Mucosa of descending colon (tissue), 3 donors: ENCODE measurements around the gene CEP57. TPM values are rescaled to one million over a fixed set of nuclear protein-coding genes. Genes with fewer than 3 reads are reported as not detected.

Experiments
- ATAC-seq: fragments of 200-7000 bp; cut with Tn5 transposase; one replicate; pipeline ENCODE4 v1.9.1; 2020; ENCODE audit warnings: mild to moderate bottlenecking, moderate library complexity
- DNase-seq, 3 donors: peaks; one replicate each; pipeline ENCODE4 v3.0.0-alpha.2; 2020
- H3K36me3 ChIP-seq: fragments of 200-600 bp; one replicate; pipeline ENCODE4 v1.8.0; 2021; ENCODE audit warnings: low read depth, mild to moderate bottlenecking
- H3K4me1 ChIP-seq: fragments of 200-600 bp; one replicate; pipeline ENCODE4 v1.8.0; 2021; ENCODE audit warnings: low read depth, mild to moderate bottlenecking
- H3K4me3 ChIP-seq: fragments of 200-600 bp; one replicate; pipeline ENCODE4 v1.8.0; 2021; ENCODE audit warnings: mild to moderate bottlenecking
- H3K9me3 ChIP-seq: fragments of 200-600 bp; one replicate; pipeline ENCODE4 v1.8.0; 2021; ENCODE audit warnings: mild to moderate bottlenecking
- CTCF ChIP-seq: fragments of 200-600 bp; IDR thresholded peaks from one replicate; pipeline ENCODE4 v1.8.0; 2022; ENCODE audit warnings: antibody characterized with exemption, mild to moderate bottlenecking
- intact Hi-C, 2 donors: fragments of 100-400 bp; cut with DNase I in 1 of 2; cut with micrococcal nuclease in 1 of 2; formaldehyde crosslinking; loops; one replicate each; pipeline versions ENCODE4 v1.11.0 to v1.11.1; 2022; cut with DNase I, micrococcal nuclease
- total RNA-seq, 3 donors: library from RNA; stranded (reverse); fragmentation: NEBNext Ultra II Directional in 2 of 3; extraction: Animal tissue kit (Norgen Biotek cat#: 25700) in 2 of 3; gene quantifications; one replicate each; pipeline versions ENCODE4 v1.2.1 to v1.2.4, GENCODE V29; 2021 to 2023
- donor health status: DM: no; HTN: no; CAD: no; lungs with moderate emphysema.
- donor health status: DM: no; HTN: no; CAD: no.
- donor health status: DM: no; HTN: yes; CAD: no.

CEP57 gene
- total RNA-seq, 3 donors from 2014 or later = 29.7 to 35.1 (median 29.9) TPM

GRCh38 chr11:95832763-95833162, 42.5 kb downstream of the CEP57 start:
- DNase-seq = no peak
- no peaks in the 10 kb centered on the region for H3K36me3 ChIP-seq
- TF ChIP-seq CTCF = no peak
- H3K9me3 ChIP-seq = no peaks in the 10 kb centered on the region
- intact Hi-C loops = no loop called here
- H3K4me1 ChIP-seq = no peaks in the 10 kb centered on the region
- no peak overlapping the region for H3K4me3 ChIP-seq
- peak; percentile 66 for ATAC-seq

GRCh38 chr11:95833378-95833777, 43.1 kb downstream of the CEP57 start:
- no peaks in the 10 kb centered on the region for H3K36me3 ChIP-seq
- H3K4me3 ChIP-seq = no peak overlapping the region

GRCh38 chr11:95835351-95835750, 45.1 kb downstream of the CEP57 start:
- Histone ChIP-seq H3K4me3 (no peak overlapping the region), H3K36me3 (no peaks in the 10 kb centered on the region), H3K9me3 (no peaks in the 10 kb centered on the region), H3K4me1 (no peaks in the 10 kb centered on the region)
- DNase-seq (no peak), ATAC-seq (no peak)
- no peak for TF ChIP-seq CTCF
- intact Hi-C loops = loop anchor here in 1 of 2 donors (5.0 kb wide), 1 partner anchor 507 kb away; the partner anchor contains the start of gene MAML2

More at GRCh38 chr11:95833378-95833777, 43.1 kb downstream of the CEP57 start:
- intact Hi-C loops = no loop called here
- no peaks in the 10 kb centered on the region for H3K9me3 ChIP-seq
- TF ChIP-seq CTCF = no peak
- no peak for ATAC-seq
- H3K4me1 ChIP-seq = no peaks in the 10 kb centered on the region
- DNase-seq = no peak

- intact Hi-C loops = loop anchor here in 1 of 2 donors (5.0 kb wide), 1 partner anchor 506 kb away; the partner anchor contains the start of gene MAML2
- H3K4me1 ChIP-seq = no peaks in the 10 kb centered on the region
- H3K36me3 ChIP-seq = no peaks in the 10 kb centered on the region
- ATAC-seq (peak; percentile 96), DNase-seq (peak in 2 of 3 donors; percentile 50 to 67)
- no peaks in the 10 kb centered on the region for H3K9me3 ChIP-seq
- peak; percentile 69 for TF ChIP-seq CTCF
- no peak overlapping the region for H3K4me3 ChIP-seq
These were observed 45.6 kb downstream of the CEP57 start for GRCh38 chr11:95835768-95836488.

GRCh38 chr11:95845167-95845566, 54.9 kb downstream of the CEP57 start:
- ATAC-seq = no peak
- H3K4me3 ChIP-seq = no peak overlapping the region
- DNase-seq = no peak
- H3K36me3 ChIP-seq = no peaks in the 10 kb centered on the region
- H3K4me1 ChIP-seq = no peaks in the 10 kb centered on the region
- intact Hi-C loops = no loop called here
- TF ChIP-seq CTCF = no peak
- H3K9me3 ChIP-seq = no peaks in the 10 kb centered on the region
